Neural progenitor cell (in vitro differentiated cells): ENCODE data around the gene ZCCHC3.

Source experiments
- EZH2 ChIP-seq: fragments of 200-600 bp; sonication (generic); IDR thresholded peaks from 2 replicates; pipeline ENCODE4 v1.6.1; 2017; ENCODE audit warnings: antibody characterized with exemption, mild to moderate bottlenecking, moderate library complexity
- TF ChIP-seq, protein P1 (sequence below): fragments of 200-600 bp; sonication (generic); IDR thresholded peaks from 2 replicates; pipeline ENCODE4 v1.5.1; 2017; ENCODE audit warnings: antibody characterized with exemption, mild to moderate bottlenecking

- TF ChIP-seq, protein P1, sequence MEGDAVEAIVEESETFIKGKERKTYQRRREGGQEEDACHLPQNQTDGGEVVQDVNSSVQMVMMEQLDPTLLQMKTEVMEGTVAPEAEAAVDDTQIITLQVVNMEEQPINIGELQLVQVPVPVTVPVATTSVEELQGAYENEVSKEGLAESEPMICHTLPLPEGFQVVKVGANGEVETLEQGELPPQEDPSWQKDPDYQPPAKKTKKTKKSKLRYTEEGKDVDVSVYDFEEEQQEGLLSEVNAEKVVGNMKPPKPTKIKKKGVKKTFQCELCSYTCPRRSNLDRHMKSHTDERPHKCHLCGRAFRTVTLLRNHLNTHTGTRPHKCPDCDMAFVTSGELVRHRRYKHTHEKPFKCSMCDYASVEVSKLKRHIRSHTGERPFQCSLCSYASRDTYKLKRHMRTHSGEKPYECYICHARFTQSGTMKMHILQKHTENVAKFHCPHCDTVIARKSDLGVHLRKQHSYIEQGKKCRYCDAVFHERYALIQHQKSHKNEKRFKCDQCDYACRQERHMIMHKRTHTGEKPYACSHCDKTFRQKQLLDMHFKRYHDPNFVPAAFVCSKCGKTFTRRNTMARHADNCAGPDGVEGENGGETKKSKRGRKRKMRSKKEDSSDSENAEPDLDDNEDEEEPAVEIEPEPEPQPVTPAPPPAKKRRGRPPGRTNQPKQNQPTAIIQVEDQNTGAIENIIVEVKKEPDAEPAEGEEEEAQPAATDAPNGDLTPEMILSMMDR: no peak
- TF ChIP-seq EZH2: no peak
Observed at GRCh38 chr20:313402-313801, 16.0 kb downstream of the ZCCHC3 start.
